Epidermal melanocyte (primary cell): ENCODE data around the gene ABHD16A.

Source experiments
- DNase-seq: peaks from one replicate; pipeline ENCODE4 v3.0.0; 2011; ENCODE audit warnings: low spot score; ENCODE audit not compliant: insufficient read length

ABHD16A gene

DNA sequence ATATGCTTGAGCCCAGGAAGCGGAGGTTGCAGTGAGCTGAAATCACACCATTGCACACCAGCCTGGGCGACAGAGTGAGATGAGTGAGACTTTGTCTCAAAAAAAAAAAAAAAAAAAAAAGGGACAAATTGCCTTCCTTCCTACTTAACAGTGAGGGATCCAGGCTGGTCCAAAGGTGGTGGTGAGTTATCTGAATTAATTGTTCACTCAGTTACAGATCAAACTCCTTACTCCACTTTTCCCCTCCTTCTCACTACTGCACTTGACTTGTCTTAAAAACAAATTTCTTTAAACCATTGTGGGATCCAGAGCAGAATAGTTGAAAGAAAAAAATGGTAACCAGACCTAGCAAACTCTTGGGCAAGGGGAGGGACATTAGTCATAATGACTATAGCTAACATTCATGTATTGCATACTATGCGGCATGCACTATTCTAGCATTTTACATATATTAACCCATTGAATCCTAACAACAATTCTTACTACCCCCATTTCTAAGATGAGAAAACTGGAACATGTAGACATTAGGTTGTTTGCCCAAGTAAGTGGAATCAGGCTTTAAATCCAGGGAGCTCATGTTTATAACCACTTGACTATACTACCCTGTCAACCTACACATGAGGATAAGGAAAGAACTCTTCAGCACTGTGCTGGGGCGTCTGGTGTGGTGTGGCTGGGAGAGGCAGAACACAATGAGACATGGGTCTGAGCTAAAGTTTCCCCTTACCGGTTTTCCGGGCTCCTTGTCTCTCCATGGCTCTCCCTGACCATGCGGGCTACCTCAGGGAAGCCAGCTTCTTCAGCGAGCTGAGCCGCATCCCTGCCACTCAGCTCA lies 39.8 kb downstream of the ABHD16A start:
- DNase-seq: no peak

GRCh38 chr6:31662124-31662723 lies 40.9 kb downstream of the ABHD16A start:
- DNase-seq: no peak

DNA sequence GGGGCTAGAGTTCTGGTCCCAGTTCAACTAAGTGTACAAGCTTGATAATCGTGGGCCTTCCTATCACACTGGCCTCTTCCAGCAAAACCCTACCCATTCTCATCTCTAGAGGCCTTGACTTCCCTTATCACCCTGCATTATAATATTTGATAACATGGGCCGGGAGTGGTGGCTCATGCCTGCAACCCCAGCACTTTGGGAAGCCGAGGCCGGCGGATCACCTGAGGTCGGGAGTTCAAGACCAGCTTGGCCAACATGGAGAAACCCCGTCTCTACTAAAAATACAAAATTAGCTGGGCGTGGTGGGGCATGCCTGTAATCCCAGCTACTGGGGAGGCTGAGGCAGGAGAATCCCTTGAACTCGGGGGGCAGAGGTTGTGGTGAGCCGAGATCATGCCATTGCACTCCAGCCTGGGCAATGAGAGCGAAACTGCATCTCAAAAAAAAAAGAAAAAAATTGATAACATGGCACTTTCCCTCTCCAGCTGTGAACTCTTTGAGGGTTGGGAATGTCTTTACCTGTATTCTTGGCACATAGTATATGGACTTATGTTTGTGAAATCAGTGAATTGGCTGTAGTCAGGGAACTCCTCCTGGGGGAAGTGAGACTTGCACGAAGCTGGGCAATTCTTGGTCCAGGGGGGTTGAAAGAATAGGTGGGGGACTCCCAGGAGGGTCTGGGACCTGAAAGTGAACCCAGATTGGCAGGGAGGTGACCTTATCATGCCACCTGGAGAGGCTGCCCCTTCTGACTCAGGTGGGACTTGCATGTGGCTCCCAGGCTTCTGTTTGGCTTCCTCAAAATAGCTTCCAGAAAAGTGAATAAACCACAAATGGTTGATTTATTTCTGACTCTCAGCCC lies 41.6 kb downstream of the ABHD16A start:
- DNase-seq: no peak

GRCh38 chr6:31660381-31661261 lies 42.5 kb downstream of the ABHD16A start, which contains the start of gene C6orf47:
TSS of gene C6orf47 (minus strand) at chr6:31660778. CDS start at chr6:31659947, 831 bp downstream.
- peak; percentile 88 for DNase-seq

GRCh38 chr6:31659649-31660380 lies 43.3 kb downstream of the ABHD16A start:
- no peak for DNase-seq

GRCh38 chr6:31658983-31659648 lies 44.0 kb downstream of the ABHD16A start:
- no peak for DNase-seq

- no peak for DNase-seq
These were observed 44.9 kb downstream of the ABHD16A start for GRCh38 chr6:31658158-31658688.

- DNase-seq: no peak
These were observed 45.5 kb downstream of the ABHD16A start for GRCh38 chr6:31657406-31658157.

DNA sequence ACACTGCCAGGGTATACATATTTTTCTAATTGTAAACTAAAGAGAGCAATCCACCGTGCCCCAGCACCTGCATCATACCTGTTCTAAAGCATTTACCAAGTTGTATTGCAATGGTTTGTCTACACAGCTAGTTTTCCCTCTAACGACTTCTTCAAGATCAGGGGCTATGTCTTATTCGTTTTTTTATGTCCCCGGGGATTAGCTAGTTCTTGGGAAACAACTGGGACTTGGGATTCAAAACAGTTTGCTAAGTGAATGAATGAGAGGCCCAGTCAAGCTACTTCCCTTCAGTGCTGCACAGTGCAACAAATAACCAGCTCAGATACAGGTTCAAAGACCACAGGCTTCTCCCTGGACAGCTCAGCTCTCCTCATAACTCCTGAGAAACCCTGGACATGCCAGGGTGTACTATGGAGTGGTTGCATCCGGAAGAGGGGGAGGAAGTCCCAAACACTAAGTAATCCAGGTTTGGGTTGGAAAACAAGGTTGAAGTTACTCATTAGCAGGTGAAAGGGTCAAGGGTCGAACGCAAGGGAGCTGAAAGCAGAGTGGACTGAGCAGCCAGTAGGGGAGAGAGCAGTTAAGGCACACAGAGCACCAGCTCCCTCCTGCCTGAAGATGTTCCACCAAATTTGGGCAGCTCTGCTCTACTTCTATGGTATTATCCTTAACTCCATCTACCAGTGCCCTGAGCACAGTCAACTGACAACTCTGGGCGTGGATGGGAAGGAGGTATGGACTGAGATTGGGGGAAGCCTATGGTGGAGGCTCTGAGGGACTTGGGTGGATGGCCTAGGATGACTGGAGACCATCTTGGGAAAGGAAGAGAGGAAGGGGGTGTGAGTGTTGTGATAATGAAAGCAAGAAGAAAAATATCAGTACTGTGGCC lies 47.5 kb downstream of the ABHD16A start, which contains the start of gene APOM:
Gene APOM (plus strand): TSS at position 546 of the 889 bp plus-strand sequence. CDS start 73 bp downstream, at position 619.
- DNase-seq: no peak

DNA sequence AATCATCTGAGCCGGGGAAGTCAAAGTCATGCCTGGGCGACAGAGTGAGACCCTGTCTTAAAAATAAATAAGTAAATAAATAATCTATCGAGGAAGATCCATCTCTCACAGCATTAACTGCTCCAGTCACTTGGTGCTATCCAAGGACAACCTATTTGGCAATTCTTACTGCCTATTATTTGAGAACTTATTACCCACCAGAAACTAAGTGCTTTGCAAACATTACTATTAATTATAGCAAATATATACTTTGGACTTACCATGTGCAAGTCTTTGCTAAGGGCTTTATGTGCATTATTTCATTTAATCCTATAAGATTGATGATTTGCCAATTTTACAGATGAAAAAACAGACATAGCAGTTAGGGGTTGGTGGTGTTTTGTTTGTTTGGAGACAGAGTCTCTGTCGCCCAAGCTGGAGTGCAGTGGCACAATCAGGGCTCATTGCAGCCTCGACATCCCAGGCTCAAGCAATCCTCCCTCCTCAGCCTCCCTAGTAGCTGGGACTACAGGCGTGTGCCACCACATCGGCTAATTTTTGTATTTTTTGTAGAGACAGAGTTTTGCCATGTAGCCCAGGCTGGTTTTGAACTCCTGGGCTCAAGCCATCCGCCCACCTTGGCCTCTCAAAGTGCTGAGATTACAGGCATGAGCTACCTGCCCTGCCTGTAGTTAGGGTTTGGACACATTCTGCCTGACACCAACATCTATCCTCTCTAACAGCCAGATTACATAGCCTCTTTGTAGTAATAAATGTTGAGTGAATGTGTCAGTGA lies 48.4 kb downstream of the ABHD16A start:
- no peak for DNase-seq

- peak; percentile 94 for DNase-seq
These were observed 50.0 kb downstream of the ABHD16A start for GRCh38 chr6:31652925-31653724.

GRCh38 chr6:31651602-31652191 lies 51.4 kb downstream of the ABHD16A start:
- peak; percentile 85 for DNase-seq

DNA sequence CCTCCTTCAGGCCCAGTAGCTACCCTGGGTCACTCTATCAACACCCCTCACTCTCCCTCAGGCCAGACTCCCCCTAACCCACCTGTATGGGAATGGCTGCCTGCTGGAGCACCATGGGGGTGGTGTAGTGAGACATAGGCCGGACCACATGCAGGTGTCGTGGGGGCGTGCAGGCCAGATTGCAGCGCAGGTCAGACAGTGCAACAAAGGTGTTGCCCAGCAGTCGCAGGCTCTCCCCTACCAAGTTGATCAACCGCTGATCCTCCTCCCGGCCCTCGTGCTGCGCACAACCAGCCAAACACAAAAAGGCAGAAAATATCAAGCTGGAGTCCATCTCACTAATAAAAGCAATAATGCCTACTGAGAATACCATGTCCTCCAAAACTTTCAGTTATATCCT lies 57.8 kb downstream of the ABHD16A start:
- DNase-seq: no peak

DNA sequence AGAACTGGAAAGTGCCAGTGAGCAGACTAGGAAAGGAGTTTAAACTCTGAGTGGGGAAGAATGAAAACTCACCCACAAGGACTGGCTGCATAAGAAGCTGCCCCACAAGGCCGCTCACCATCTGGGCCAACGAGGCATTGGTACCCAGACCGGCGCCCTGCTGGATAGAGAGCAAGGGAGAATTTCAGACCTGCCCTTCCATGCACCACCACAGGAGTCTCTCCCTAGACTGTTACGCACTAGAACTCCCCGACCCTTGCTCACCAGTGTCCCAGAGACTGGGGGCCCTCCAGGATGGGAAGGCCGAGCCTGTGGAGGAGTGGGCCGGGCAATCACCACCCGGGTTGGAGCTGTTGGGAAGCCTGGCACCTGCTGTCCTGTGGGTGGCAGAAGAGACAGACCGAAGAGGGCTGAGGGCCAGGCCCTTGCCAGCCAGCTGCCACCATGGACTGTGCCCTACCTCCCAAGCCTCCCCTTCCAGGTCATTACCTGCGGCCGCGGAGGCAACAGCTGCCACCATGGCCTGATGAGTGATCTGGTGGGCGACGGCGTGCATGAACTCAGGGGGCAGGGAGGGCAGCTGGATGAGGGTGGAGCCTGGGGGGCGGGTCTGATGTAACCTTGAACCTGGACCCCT lies 59.2 kb downstream of the ABHD16A start:
- DNase-seq: no peak
